Inflammatory macrophage treated with lipopolysaccharide for 1 hour (primary cell): Measurements from ENCODE around the gene SLCO4A1.

ENCODE experiments used
- DNase-seq, 2 donors: peaks; one replicate each; pipeline ENCODE4 v3.0.0-alpha.2; 2020 to 2022

The SLCO4A1 gene

DNA sequence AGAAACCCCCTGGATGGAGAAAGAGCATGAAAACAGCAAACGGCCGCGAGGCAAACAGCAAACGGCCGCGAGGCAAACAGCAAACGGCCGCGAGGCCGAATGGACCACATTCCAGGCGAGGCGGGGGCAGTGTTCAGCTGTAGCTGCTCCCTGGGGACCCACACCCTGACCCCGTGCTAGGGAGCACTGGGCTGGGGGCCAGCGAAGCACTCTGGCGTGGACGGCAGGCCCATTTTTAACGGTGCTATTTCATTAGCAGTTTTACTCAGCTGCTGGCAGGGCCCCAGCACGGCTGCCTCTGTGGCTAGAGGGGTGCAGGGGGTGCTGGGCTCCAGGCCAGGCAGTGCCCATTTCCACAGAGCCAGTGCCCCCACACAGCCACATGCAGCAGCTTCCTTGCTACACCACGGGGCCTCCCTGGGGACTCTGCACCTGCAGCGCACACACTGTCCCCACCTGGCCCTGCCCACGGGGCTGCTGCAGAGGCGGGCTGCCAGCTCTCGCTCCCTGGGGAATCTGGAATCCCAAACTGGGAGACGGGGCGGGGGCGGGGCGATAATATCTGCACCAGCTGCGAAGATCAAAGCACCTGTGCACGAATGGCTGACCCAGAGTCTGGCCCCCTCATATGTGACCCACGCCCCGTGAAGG, 35.6 kb upstream of the SLCO4A1 start:
- no peak for DNase-seq

DNA sequence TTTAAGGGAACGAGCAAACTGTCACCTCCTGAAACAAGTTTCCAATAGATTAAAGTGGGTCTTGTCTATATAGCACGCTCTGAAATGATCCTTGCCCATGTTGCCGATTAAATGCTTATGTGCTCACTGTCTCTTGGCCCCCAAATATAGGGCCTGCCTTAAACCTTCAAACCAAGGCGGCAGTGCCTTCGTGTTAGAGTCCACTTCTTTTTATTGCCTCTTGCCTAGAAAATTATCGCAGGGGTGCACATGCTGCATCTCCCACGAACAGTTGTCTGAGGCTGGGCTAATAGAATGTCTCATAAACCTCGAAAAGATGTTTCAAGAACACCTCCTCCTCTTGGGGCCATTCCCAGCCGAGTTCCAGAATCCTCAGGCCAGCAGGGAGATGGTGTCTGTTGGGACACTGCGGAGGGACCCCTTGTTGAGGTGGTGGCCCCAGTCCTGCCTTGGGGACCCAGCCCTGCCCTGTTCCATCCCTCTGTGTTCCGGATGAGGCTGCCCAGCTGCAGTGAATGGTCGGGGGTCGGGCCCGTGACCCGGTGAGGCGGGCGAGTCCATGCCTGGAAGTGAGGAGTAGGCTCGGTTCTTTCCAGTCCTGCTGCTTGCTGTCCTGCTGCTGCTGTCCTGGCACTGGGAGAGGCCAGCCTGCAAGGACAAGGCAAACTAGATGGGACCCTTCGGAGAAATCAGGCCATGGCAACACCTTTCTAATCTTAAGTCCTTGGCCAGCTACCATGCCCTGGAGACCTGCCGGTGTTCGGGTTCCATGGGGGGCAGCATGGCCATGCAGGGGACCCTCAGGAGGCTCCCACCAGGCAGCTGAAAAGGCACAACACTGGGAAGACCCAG, 34.7 kb upstream of the SLCO4A1 start:
- DNase-seq: no peak

DNA sequence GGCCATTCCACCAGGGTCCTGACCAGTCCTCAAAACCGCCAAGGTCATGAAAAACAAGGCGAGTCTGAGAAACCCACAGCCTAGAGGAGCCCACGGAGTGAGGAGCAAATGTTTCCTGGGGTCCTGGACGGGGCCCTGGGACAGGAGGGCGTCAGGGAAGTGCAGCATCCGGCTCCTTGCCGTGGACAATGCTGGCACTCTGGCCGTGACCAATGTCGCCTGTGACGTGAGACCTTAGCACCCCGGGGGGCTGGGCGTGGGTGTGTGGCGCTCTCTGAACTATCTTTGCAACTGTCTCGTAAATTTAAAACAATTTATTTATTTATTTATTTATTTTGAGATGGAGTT, 34.1 kb upstream of the SLCO4A1 start:
- no peak for DNase-seq

DNA sequence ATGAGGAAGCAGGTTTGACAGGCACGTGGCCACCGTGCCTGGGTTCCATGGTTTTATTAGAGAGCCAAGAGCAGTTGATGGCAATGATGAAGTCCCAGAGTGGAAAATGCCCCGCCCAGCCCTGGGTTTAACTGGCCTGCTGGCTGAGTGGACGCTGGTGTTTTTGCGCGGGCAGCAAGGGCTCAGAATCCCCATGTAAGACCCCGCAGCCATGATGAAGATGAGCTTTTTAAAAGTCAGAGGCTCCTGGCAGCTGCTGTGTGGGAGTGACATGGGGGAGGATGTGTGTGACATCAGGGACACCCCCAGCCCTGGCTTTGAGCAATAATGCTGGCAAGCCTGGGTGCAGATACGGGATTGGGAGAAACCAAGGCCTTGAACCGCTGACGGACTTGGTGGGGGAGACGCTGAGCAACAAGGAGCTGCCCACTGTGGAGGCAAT, 33.0 kb upstream of the SLCO4A1 start:
- peak in 1 of 2 donors; percentile 38 for DNase-seq

DNA sequence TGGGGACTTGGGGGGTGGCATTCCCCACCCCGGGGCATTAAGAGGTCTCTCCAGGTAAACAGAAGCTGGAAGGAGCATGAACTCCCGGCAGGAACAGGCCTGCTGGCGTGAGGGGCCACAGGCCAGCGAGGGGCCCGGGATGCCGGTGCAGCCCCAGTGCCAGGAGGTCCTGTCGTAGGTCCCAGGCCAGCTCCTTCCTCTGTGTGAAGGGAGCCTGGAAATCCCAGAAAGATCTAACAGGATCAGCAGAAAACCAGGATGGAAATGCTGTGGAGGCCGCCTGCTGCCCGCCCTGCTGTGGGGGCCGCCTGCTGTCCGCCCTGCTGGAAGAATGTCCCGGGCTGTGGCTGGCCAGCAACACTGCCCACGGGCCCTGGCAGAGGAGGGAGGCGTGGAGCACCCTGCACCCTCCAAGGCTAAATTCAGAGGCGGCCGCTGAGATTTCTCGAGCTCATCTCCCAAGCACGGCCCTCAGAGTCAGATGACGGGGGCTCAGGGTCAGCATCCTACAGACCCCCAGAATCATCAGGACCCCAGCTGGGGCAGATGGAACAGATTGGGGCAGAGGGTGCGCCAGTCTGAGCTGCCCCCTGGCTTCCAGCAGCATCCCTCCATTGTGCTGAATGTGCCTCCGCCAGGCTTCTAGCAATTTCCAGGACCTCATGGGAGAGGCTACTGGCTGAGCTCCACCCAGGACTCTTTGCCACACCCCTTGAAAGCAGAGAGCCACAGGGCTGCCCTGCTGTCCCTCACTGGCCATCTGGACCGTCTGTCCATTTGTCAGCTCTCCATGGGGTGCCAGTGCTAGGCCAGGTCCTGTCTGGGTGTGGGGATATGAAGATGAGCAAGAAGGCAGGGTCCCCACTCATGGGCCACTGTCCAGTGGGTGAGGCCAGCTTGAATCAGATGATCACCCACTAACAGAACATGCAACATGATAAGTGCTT, 32.2 kb upstream of the SLCO4A1 start:
- DNase-seq: no peak

DNA sequence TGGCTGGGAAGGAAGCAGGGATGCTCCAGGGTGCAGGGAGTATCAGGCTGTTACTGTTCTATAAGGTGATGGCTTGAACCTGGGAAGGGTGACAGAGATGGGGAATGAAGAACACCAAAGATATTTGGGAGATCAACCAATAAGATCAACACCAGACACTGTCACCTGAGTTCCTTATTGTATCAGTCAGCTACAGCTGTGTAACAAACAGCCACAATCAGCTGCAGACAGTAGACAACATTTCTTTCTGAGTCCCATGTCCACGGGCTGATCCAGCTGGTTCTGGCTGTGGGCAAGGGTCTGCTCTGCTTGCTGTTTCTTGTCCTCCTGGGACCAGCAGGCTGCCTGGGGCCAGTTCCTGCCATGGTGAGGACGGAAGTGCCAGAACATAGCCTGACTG, 31.3 kb upstream of the SLCO4A1 start:
- no peak for DNase-seq

DNA sequence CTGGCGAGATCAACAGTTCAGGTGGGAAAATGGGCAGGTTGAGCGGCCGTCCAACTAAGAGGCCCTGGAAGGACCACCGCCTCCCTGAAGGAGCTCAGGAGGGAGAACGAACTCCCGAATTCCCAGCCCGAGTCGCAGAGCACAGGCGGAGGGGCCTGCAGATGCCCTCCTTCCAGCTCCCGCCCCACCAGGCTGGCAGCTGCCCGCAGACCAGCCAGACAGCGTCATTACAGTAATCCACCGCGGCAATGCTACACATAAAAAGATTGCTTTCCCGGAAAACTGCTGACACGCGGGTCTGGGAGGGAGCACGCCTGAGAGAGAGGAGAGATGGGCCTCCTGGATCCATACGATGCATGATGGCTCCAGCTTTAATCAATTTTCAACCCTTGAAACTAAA, 30.5 kb upstream of the SLCO4A1 start:
- no peak for DNase-seq

DNA sequence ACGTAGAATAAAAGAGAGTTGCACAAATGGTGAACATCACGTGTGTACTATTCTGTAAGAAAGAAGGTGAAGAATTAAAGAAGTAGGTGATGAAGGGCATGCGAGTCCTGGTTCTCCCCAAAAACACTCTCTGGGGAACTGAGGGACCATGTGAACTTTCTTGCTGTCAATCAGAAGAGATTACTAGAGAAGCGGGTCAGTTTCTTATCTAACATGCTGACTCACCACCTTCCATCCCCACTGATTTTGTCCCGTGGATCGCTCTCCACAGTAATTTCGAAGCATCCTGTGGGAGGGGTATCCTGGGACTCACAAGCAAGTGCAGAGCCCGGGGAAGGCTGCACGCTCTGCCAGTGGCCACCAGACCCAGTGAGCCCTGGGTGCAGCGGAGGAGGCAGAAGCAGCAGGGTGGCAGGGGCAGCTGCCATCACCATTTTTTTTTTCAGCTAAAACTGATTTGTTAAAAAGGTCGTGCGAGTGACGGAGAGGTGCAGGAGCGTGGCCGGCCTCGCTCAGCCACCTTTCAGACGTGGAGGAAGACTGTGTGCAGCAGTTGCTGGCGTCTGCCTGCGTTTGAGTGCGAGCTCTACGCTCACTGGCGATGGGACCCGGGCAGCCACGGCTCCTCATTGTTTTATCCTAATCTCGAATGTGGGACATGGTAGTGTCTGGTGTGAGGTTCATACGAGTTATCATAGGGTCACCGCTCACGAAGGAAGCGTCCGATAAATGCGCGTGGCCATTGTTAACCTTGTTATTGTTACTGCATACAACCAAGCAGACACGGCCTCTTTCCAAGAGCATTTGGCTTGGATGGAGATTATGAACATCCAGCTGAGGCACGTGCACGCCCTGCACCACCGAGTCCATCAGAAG, 28.0 kb upstream of the SLCO4A1 start:
- DNase-seq: no peak

DNA sequence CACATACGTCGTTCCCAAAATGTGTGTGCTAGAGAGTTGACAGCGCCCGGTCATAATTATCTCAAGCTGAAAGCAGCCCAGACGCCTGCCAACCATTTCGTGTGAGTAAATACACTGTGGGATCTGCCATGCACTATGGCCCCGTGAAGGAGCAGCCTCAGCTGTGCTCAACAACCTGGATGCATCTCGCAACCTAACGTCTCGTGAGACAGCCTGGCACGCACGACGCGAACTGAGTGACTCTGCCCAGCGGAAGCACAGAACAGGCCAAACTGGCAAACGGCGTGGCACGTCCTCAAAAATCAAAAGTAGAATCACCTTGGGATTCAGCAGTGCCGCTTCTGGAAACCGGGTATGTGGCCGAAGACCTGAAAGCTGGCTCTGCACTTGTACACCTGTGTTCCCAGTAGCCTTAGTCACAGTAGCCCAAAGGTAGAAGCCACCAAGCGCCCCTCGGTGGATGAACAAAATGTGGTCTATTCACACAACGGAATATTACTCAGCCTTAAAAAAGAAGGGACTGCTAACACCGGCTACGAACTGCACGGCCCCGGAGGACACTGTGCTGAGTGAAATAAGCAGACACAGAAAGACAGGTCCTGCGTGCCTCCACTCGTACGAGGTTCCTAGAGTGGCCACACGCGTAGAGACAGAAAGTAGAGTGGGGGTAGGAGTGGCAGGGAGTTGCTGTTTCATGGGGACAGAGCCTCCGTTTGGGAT, 27.2 kb upstream of the SLCO4A1 start:
- DNase-seq: no peak

DNA sequence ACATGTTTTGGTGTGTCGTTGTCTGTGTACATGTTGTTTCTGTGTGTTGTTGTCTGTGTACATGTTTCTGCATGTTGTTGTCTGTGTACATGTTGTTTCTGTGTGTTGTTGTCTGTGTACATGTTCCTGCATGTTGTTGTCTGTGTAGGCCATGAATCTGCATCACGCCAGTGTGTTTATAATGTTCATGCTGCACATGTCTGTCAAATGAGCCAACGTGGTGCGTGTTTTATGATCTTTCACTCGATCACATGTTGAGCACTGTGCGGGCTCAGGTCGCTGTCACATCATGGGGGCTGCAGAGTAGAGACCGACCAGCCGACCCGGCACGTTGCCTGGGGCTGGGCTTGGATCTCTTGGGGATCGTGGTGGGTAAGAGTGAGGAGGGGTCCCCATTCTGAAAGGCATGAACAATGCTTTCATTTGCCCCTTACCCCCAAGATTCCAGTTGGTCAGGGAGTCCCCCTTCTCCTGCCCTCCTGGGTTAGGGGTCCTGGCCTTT, 26.5 kb upstream of the SLCO4A1 start:
- no peak for DNase-seq

DNA sequence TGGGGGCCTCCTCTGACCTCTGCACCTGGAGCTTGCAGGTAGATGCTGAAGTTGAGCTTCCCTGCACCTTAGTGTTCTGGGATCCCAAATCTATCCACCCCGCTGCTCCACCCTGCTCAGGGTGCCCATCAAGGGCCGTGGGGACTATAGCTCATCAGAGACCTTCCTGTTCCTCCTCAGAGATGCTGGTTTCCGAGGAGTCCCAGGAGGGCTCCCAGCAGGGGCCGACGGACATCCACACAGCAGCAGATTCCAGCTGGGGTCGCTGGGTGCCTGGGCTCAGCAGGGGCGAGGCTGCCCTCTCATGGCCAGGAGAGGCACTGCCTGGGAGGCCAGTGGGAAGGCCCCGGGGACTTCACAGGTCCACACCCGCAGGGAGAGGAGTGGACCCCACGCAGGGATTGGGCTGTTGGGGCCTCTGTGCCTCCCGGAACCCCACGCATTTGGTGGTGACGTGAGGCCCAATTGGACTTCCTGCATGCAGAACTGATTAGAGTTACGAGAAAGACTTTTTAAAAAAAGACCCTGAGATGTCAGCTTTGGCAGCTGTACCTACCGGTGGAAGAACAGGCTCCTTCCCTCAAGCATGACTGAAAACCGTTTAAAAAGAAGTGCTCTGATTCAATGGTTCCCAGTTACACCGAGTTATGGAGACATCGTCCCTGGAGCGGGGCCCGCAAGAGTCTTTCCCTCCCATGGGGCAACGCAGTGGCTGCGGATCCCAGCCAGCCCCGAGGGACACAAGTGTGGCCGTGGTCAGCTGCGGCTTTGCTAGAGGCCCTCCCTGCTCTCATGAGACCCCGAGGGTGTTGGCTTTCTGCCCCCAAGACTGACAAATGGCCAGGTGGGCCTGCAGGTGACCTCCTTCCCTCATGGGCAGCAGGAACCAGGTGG, 25.3 kb upstream of the SLCO4A1 start:
- peak; percentile 85 to 86 for DNase-seq

DNA sequence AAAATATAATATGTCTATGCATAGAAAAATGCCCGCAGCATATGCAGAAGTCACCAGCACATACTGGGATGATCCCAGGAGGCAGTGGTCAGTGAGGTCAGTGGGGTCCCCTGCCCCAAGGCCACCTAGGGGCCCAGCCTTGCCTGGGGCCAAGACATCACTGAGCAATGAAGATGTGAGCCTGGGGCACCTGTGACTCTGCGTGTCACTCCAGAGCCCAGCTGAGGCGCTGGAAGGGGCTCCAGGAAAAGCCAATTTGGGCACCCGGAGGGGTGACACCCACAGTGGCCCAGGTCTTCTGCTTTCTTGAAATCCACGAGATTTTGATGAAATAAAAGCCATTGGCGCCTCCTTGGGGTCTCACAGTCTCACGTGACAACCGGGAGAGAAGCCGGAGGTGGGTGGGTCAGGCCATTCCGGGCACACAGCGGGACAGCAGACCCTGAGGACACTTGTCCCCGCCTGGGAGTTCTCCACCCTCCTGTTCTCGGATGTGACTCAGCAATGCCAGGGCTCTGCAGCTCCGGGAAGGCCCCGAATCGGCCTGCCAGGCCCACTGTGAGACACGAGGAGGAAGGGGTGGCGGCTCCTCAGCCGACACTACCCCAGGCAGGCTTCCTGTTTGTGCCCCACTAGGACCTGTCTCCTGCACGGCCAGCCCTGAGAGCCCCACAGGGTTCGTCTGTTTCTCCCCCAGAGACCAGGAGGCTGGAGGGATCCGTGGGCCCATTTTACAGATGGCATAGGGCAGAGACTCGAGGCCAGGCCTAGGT, 24.4 kb upstream of the SLCO4A1 start:
- peak; percentile 89 to 94 for DNase-seq

DNA sequence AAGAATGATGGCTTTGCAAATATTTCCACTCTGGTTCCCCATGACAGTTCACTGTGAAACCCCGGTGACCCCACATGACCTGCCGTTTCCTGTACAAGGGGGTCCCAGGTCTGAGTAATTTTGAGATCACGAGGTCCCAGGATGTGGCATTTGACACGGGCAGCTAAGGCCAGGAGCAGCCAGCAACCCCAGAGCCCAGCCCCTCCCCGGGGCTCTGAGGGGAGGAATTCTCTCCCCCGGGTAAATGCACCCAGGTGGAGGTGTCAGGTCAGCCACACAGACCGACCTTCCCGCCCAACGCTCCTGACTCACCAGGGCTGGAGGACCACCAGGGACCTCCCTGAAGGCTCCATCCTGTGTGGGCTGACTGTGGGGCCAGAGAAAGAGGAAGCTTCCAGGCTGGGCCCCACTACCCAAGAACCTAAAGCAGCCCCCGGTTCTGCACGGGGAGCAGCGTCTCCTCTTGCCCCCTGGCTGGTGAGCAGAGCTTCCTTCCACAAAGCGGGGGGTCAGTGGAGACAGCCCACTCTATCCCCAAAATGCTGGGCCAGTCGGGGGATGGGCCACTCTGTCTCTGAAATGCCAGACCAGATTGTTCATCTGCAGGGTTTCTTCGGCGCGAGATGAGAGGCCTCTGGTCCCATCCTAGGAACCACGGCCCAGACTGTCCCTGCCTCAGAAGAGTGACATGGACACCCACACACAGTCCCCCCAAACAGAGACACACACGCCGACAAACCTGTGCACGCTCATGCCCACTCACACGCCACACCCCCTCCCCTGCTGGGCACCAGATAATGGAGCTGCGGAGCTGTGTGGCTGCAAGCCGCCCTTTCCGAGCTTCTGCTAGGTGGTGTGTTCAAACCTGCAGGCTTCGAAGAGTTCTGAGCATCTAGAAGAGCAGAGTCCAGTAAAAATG, 23.4 kb upstream of the SLCO4A1 start:
- DNase-seq: peak; percentile 54 to 68

DNA sequence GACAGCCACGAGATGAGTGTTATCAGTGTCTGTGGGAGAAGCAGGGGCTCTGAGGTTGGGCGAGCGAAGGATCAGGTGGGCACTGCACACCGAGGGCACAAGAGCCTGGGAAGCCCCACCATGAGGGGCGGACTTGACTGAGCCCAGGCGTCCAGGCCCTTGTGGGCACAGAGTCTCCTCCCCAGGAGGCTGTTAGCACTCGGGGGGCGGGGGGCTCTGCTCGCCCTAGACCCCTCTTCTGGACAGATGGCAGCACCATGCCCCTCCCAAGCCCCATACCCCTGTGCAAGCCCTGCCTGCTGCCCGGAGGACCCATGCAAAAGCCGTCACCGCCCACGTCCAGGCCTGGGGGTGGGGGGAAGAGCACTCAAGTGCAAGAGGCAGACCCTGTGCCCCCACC, 21.7 kb upstream of the SLCO4A1 start:
- DNase-seq: no peak

DNA sequence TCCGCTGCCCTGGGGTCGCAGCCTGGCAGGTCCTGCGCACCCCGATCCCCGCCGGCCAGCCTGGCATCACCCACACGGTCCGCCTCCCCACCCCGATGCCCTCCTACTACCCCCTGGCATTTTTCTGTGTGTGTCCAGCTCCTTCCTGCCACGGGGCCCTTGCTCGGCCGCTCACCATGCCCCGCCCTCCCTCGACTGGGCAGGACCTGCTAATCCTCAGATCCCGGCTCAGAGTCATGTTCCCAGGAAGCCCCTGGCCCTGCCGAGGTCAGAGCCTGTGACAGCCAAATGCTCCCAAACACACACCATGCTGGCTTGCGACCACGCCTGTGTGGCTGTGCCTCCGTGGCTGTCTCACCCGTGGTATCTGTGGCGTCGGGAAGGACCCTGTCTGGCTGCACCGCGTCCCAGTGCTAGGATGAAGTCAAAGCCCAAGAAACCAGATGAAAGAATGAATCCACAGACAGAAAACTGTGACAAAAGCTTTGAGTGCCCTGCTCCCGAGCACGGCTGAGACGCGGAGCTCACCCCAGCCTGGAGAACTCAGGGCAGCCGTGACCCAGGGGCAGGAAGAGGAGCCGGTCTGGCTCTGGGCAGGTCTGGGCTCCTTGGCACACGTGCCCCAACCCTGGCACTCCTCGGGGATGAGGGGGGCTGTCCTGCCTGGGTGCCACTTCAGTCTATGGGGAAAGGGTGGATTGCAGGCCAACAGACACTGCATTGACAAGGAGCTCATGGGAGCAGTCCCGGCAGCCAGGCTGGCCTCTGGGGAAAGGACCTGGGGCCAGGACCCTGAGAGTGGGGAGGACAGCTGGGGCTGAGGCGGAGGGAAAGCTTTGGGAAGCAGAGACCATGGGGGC, 20.8 kb upstream of the SLCO4A1 start:
- DNase-seq: no peak

DNA sequence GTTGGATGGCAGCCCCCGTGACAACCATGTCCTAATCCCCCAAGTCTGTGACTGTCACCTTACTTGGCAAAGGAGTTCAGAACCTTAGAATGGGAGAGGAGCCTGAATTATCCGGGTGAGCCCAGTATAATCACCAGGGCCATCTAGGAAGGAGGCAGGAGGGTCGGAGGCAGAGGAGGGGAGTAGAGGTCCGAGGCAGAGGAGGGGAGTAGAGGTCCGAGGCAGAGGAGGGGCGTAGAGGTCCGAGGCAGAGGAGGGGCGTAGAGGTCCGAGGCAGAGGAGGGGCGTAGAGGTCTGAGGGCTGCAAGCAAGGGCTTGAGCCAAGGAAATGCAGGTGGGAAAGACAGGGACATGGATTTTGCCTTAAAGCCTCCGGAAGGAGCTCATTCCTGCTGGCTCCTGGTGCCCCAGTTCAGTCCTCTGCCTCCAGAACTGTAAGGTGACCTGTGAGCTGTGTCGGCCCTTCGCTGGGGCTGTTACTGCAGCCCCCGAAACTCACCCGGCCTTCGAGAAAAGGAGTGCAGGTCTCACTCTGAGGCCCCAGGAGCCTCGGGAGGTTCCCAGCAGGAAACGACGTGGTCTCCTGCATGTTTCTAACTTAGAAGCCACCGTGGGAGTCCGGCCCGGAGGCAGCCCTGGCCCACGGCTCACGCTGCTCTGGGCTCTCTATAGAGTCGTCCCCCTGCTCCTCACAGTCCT, 20.0 kb upstream of the SLCO4A1 start:
- DNase-seq: no peak
